OCI-LY1 (cell line): Measurements from ENCODE around the gene PAFAH1B1.

ENCODE experiments used
- H2AFZ ChIP-seq: fragments of 200-600 bp; sonication (generic), shearing (Covaris generic); 2 replicates; pipeline ENCODE4 v1.6.0; 2014; ENCODE audit warnings: antibody characterized with exemption, mild to moderate bottlenecking, low read length
- H3F3A ChIP-seq: fragments of 200-600 bp; sonication (generic), shearing (Covaris generic); 2 replicates; pipeline ENCODE4 v1.6.0; 2014; ENCODE audit warnings: mild to moderate bottlenecking, antibody characterized with exemption, low read length, moderate library complexity; ENCODE audit not compliant: insufficient read depth
- H3K27ac ChIP-seq: fragments of 200-600 bp; sonication (generic); 2 replicates; pipeline ENCODE4 v1.5.1; 2014; ENCODE audit warnings: low read length, mixed run types, mild to moderate bottlenecking, low read depth; ENCODE audit not compliant: poor library complexity, severe bottlenecking
- H3K27me3 ChIP-seq: fragments of 200-600 bp; sonication (generic); 2 replicates; pipeline ENCODE4 v1.6.0; 2014; ENCODE audit warnings: antibody characterized with exemption, mild to moderate bottlenecking, low read length, moderate library complexity; ENCODE audit not compliant: insufficient read depth
- H3K36me3 ChIP-seq: fragments of 200-600 bp; sonication (generic); 2 replicates; pipeline ENCODE4 v1.6.1; 2014; ENCODE audit warnings: mild to moderate bottlenecking, antibody characterized with exemption, low read length, moderate library complexity, mixed read lengths; ENCODE audit not compliant: insufficient read depth
- H3K4me1 ChIP-seq: fragments of 200-600 bp; sonication (generic); 2 replicates; pipeline ENCODE4 v1.5.1; 2014; ENCODE audit warnings: mild to moderate bottlenecking, low read length, moderate library complexity; ENCODE audit not compliant: insufficient read depth, severe bottlenecking
- H3K4me2 ChIP-seq: fragments of 200-600 bp; sonication (generic), shearing (Covaris generic); 2 replicates; pipeline ENCODE4 v1.6.1; 2014; ENCODE audit warnings: low read length
- H3K4me3 ChIP-seq: fragments of 200-600 bp; sonication (generic); 2 replicates; pipeline ENCODE4 v1.5.1; 2014; ENCODE audit warnings: low read length, low read depth, mild to moderate bottlenecking, mixed read lengths; ENCODE audit not compliant: poor library complexity, severe bottlenecking
- H3K79me2 ChIP-seq: fragments of 200-600 bp; shearing (Covaris generic); 2 replicates; pipeline ENCODE4 v1.6.1; 2016; ENCODE audit warnings: mixed run types, low read length, mixed read lengths; ENCODE audit not compliant: insufficient read depth
- H3K9ac ChIP-seq: fragments of 200-600 bp; sonication (generic), shearing (Covaris generic); 2 replicates; pipeline ENCODE4 v1.6.1; 2014; ENCODE audit warnings: mild to moderate bottlenecking, low read length, mixed read lengths
- H3K9me2 ChIP-seq: fragments of 200-600 bp; sonication (generic), shearing (Covaris generic); 2 replicates; pipeline ENCODE4 v1.6.1; 2014; ENCODE audit warnings: low read depth, mild to moderate bottlenecking, low read length, mixed read lengths
- H3K9me3 ChIP-seq: fragments of 200-600 bp; shearing (Covaris generic); 2 replicates; pipeline ENCODE4 v1.6.1; 2014; ENCODE audit warnings: low read length, mixed read lengths
- H4K20me1 ChIP-seq: fragments of 200-600 bp; sonication (generic), shearing (Covaris generic); 2 replicates; pipeline ENCODE4 v1.6.0; 2016; ENCODE audit warnings: mild to moderate bottlenecking, low read length; ENCODE audit not compliant: insufficient read depth
- EZH2 ChIP-seq: fragments of 200-600 bp; sonication (generic), shearing (Covaris generic); IDR thresholded peaks from 2 replicates; pipeline ENCODE4 v1.8.0; 2017; ENCODE audit warnings: borderline replicate concordance, mixed run types, mild to moderate bottlenecking, antibody characterized with exemption, low read length, moderate library complexity, mixed read lengths
- TF ChIP-seq, protein P1 (sequence below): fragments of 200-600 bp; sonication (generic), shearing (Covaris generic); IDR thresholded peaks from 2 replicates; pipeline ENCODE4 v1.5.1; 2017; ENCODE audit warnings: mild to moderate bottlenecking, antibody characterized with exemption, low read length, moderate library complexity, mixed read lengths

The PAFAH1B1 gene

DNA sequence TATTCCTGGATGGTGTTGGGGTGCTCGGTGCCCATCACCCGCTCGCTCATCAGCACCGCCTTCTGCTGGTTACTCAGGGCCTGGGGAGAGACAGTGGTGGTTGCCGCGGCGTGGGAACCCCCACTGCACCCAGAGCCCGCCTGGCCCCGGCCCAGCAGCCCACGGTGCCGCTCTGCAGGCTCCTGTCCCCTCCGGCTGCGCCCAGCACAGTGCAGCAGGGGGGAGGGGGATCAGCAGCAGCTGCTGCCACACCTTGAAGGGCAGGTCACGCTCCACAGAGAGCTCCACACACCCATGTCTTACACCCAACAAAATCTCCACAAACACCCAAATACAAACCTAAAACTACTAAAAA, 99.3 kb downstream of the PAFAH1B1 start:
- no peaks in the 10 kb centered on the region for H4K20me1 ChIP-seq
- no peak overlapping the region for H3K4me2 ChIP-seq
- H3K4me1 ChIP-seq: peaks cover 30% of the 10 kb centered on the region
- peaks cover 71% of the 10 kb centered on the region for H3K36me3 ChIP-seq
- H3K9ac ChIP-seq: no peak overlapping the region
- H3F3A ChIP-seq: no peaks in the 10 kb centered on the region
- no peak overlapping the region for H3K27ac ChIP-seq
- no peaks in the 10 kb centered on the region for H3K27me3 ChIP-seq
- H2AFZ ChIP-seq: no peak overlapping the region
- no peaks in the 10 kb centered on the region for H3K9me3 ChIP-seq
- TF ChIP-seq, protein P1, sequence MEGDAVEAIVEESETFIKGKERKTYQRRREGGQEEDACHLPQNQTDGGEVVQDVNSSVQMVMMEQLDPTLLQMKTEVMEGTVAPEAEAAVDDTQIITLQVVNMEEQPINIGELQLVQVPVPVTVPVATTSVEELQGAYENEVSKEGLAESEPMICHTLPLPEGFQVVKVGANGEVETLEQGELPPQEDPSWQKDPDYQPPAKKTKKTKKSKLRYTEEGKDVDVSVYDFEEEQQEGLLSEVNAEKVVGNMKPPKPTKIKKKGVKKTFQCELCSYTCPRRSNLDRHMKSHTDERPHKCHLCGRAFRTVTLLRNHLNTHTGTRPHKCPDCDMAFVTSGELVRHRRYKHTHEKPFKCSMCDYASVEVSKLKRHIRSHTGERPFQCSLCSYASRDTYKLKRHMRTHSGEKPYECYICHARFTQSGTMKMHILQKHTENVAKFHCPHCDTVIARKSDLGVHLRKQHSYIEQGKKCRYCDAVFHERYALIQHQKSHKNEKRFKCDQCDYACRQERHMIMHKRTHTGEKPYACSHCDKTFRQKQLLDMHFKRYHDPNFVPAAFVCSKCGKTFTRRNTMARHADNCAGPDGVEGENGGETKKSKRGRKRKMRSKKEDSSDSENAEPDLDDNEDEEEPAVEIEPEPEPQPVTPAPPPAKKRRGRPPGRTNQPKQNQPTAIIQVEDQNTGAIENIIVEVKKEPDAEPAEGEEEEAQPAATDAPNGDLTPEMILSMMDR: no peak
- TF ChIP-seq EZH2: no peak
- no peaks in the 10 kb centered on the region for H3K79me2 ChIP-seq
- H3K9me2 ChIP-seq: no peaks in the 10 kb centered on the region
- H3K4me3 ChIP-seq: no peak overlapping the region

DNA sequence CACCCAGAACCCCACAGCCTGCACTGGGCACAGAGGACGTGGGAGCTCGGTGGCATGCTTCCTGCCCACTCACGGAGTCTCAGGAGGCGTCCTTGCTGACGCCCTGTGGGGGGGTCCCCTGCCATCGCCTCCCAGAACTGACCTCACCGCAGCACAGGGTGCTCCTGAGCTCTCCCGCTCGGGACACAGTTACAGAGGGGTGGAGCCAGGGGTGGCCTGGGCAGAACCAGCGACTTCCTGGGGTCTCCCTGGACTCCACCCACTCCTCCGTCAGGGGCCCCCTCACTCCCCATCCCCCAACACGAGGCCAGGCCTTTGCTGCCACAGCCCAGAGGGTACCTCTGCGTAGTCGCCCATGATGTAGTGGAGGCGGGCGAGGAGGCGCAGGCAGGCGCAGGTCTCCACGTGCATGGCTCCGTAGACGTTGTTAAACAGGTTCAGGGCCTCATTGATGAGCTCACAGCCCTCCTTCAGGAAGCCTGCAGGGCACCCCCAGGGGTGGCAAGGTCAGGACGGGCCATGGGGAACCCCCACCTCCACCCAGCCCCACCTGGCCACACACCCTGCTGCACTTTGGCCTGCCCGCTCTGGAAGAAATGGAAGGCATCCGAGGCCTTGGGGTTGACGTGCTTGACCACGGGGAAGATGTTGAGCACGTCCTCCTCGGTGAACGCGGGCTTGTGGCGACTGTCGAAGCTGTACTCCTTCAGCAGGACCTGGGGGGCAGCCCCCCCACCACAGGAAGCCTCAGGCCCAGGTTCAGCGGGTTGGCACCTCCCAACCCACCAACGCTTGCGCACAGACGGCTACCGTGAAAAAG, 100.3 kb downstream of the PAFAH1B1 start:
- no peak overlapping the region for H3K4me3 ChIP-seq
- H3K79me2 ChIP-seq: no peaks in the 10 kb centered on the region
- H3K9me2 ChIP-seq: no peaks in the 10 kb centered on the region
- no peaks in the 10 kb centered on the region for H4K20me1 ChIP-seq
- H3K4me1 ChIP-seq: peaks cover 25% of the 10 kb centered on the region
- H3K27ac ChIP-seq: no peak overlapping the region
- H3F3A ChIP-seq: no peaks in the 10 kb centered on the region
- H3K4me2 ChIP-seq: no peak overlapping the region
- H3K36me3 ChIP-seq: peaks cover 79% of the 10 kb centered on the region
- H3K9ac ChIP-seq: no peak overlapping the region
- H3K27me3 ChIP-seq: no peaks in the 10 kb centered on the region
- H2AFZ ChIP-seq: no peak overlapping the region
- TF ChIP-seq EZH2: no peak
- TF ChIP-seq, protein P1: no peak
- no peaks in the 10 kb centered on the region for H3K9me3 ChIP-seq

DNA sequence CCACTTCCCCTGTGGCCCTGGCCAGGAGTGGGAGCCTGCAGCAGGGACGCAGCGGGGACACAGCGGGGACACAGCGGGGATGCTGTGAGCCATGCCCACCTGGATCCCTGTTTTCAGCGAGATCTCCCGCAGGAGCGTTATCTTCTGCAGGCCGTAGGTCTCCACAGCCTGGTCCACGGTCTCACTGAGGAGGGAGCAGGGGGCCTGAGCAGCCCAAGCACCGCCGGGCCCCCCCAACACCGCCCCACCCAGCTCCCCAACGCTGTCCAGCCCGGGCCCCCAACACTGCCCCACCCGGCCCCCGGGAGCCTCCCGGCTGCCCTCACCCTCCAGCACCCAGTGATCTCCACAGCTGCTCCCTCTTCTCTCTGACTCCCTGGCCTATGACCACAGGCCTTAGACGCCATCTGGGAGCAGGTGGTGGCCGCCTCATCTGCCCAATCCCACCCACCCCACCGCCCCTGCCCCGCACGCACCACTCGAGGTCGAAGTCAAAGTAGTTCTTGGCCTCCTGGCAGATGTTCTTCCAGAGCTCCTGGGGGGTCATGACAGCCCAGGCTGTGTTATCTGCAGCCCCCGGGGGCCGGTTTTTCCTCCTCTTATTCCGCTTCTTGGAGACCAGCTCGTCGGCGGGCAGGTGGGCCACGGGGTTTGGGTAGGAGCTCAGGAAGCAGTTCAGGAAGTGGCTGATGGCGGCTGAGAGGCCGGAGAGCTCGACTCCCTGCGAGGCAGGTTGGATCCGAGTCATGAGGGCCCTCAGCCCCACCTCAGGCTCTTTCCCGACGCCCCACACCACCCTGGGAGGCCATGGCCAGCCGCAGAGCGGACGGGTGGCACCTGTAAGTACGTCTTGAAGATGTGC, 101.2 kb downstream of the PAFAH1B1 start:
- Histone ChIP-seq H3K9me3 (no peaks in the 10 kb centered on the region), H3K9ac (no peak overlapping the region), H4K20me1 (no peaks in the 10 kb centered on the region), H3K79me2 (no peaks in the 10 kb centered on the region), H3K27me3 (no peaks in the 10 kb centered on the region), H3K4me3 (no peak overlapping the region), H3K4me2 (no peak overlapping the region), H2AFZ (no peak overlapping the region), H3K4me1 (peaks cover 16% of the 10 kb centered on the region), H3F3A (no peaks in the 10 kb centered on the region), H3K27ac (no peak overlapping the region), H3K36me3 (peaks cover 82% of the 10 kb centered on the region), H3K9me2 (no peaks in the 10 kb centered on the region)
- TF ChIP-seq EZH2: no peak
- TF ChIP-seq, protein P1: no peak
